PC-9 (cell line): ENCODE results near the gene PTPRS. TPM values are rescaled to one million over a fixed set of nuclear protein-coding genes. Genes with fewer than 3 reads are reported as not detected.

Experiments used
- BruUV-seq: library from RNA; stranded (reverse); fragments of 400-500 nt; replicated peaks from 2 replicates; lab custom pipeline; 2021; lab: Mats Ljungman, UMichigan
- CTCF ChIA-PET: fragments of 300-600 bp; sonication (Branson Sonifier 250); formaldehyde crosslinking; loops from one replicate; lab custom pipeline; 2022; ENCODE audit warnings: antibody characterized with exemption; lab: Charles Lee
- POLR2A ChIA-PET: fragments of 300-600 bp; sonication (Branson Sonifier 250); formaldehyde crosslinking; loops from one replicate; lab custom pipeline; 2022; ENCODE audit warnings: antibody characterized with exemption; ENCODE audit not compliant: unreplicated experiment; lab: Charles Lee
- DNase-seq, 2 experiments: peaks; one replicate each; pipeline versions ENCODE4 v3.0.0 to v3.0.0-alpha.2; 2015 to 2022; ENCODE audit warnings: mixed read lengths in 1 of 2
- H2AFZ ChIP-seq: fragments of 200-600 bp; sonication (generic); 2 replicates; pipeline ENCODE4 v1.8.1; 2017; ENCODE audit warnings: antibody characterized with exemption
- H3F3A ChIP-seq: fragments of 200-600 bp; sonication (generic); 2 replicates; pipeline ENCODE4 v1.8.1; 2017; ENCODE audit warnings: antibody characterized with exemption, mild to moderate bottlenecking, low read depth; ENCODE audit not compliant: insufficient read depth
- H3K27ac ChIP-seq: fragments of 200-600 bp; sonication (generic); 2 replicates; pipeline ENCODE4 v1.6.1; 2016; ENCODE audit warnings: mixed run types
- H3K27me3 ChIP-seq: fragments of 200-600 bp; sonication (generic); 2 replicates; pipeline ENCODE4 v1.6.1; 2016; ENCODE audit warnings: low read depth, mixed run types; ENCODE audit not compliant: insufficient read depth
- H3K36me3 ChIP-seq: fragments of 200-600 bp; sonication (generic); 2 replicates; pipeline ENCODE4 v1.6.1; 2016; ENCODE audit warnings: low read depth, mixed run types
- H3K4me1 ChIP-seq: fragments of 200-600 bp; sonication (generic); replicated peaks from 2 replicates; pipeline ENCODE4 v1.6.1; 2016; ENCODE audit warnings: mixed run types; ENCODE audit not compliant: insufficient read depth
- H3K4me2 ChIP-seq: fragments of 200-600 bp; sonication (generic); 2 replicates; pipeline ENCODE4 v1.6.1; 2017; ENCODE audit warnings: mixed run types
- H3K4me3 ChIP-seq: fragments of 200-600 bp; sonication (generic); 2 replicates; pipeline ENCODE4 v1.6.1; 2016; ENCODE audit warnings: mixed run types
- H3K79me2 ChIP-seq: fragments of 200-600 bp; sonication (generic); 2 replicates; pipeline ENCODE4 v1.6.1; 2017; ENCODE audit warnings: low read depth, mixed run types
- H3K9me2 ChIP-seq: fragments of 200-600 bp; sonication (generic); 2 replicates; pipeline ENCODE4 v1.8.1; 2017; ENCODE audit warnings: mild to moderate bottlenecking; ENCODE audit not compliant: insufficient read depth
- H3K9me3 ChIP-seq: fragments of 200-600 bp; sonication (generic); 2 replicates; pipeline ENCODE4 v1.8.1; 2016; ENCODE audit warnings: low read depth; ENCODE audit not compliant: insufficient read depth
- H4K20me1 ChIP-seq: fragments of 200-600 bp; sonication (generic); 2 replicates; pipeline ENCODE4 v1.8.1; 2017; ENCODE audit not compliant: insufficient read depth
- EZH2 ChIP-seq: fragments of 200-600 bp; sonication (generic); IDR thresholded peaks from 2 replicates; pipeline ENCODE4 v1.8.0; 2017; ENCODE audit warnings: antibody characterized with exemption, low read depth
- intact Hi-C: fragments of 100-400 bp; cut with micrococcal nuclease; formaldehyde crosslinking; loops from one replicate; pipeline ENCODE4 v1.10.0; 2022; ENCODE audit not compliant: unreplicated experiment
- total RNA-seq: library from RNA; stranded (reverse); gene quantifications from 2 replicates; pipeline ENCODE4 v1.2.3, GENCODE V29; 2021
- TF ChIP-seq, protein P1 (sequence below): fragments of 200-600 bp; sonication (generic); conservative IDR thresholded peaks from 2 replicates; pipeline ENCODE4 v1.6.1; 2017; ENCODE audit warnings: mixed run types, antibody characterized with exemption, mild to moderate bottlenecking, moderate library complexity

PTPRS gene
- total RNA-seq, 1 experiment from 2014 or later: 131 TPM

DNA sequence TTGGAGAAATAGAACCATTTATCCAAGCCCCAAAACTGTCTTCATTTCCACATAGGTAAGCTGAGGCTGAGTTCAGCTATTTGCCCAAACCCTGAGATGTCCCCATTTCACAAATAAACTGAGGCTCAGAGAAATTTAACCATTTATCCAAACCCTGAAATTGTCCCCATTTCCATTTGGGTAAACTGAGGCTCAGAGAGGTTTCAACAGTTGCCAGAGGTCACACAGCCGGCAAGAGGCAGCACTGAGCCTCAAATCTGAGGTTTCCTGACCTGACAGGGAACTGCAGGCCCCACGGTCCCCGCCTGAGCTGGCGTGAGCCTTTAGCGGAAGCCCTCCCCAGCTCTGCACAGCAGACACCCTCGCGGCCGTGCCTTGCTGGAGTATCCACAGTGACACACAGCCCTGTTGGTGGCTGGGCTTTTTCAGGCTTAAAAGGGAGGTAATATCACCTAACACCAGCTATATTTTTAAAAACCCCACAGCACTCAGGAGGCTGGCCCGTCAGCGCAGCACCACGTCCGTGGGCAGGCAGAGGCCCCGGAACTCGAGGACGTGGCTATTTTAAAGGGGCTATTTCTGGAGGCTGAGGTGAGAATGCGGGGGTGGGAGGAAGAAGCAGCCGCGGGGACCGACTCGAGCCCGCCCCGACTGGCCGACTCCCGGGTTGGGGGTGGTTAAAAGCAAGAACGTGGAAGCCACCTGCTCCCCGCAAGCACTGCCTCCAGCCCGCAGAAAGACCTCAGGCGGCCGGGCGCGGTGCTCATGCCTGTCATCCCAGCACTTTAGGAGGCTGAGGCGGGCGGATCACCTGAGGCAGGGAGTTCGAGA lies 18.5 kb downstream of the PTPRS start:
- Histone ChIP-seq H3K36me3 (no peaks in the 10 kb centered on the region), H3K4me3 (no peak overlapping the region), H3K4me1 (no peaks in the 10 kb centered on the region), H2AFZ (no peak overlapping the region), H3K9me2 (no peaks in the 10 kb centered on the region), H3F3A (no peaks in the 10 kb centered on the region), H3K27ac (no peak overlapping the region), H3K27me3 (no peaks in the 10 kb centered on the region), H3K4me2 (no peak overlapping the region), H3K79me2 (no peaks in the 10 kb centered on the region), H4K20me1 (0 out of 2 replicates have a peak, but pooled peaks cover 5% of the 10 kb centered on the region), H3K9me3 (no peaks in the 10 kb centered on the region)
- TF ChIP-seq EZH2: no peak
- TF ChIP-seq, protein P1, sequence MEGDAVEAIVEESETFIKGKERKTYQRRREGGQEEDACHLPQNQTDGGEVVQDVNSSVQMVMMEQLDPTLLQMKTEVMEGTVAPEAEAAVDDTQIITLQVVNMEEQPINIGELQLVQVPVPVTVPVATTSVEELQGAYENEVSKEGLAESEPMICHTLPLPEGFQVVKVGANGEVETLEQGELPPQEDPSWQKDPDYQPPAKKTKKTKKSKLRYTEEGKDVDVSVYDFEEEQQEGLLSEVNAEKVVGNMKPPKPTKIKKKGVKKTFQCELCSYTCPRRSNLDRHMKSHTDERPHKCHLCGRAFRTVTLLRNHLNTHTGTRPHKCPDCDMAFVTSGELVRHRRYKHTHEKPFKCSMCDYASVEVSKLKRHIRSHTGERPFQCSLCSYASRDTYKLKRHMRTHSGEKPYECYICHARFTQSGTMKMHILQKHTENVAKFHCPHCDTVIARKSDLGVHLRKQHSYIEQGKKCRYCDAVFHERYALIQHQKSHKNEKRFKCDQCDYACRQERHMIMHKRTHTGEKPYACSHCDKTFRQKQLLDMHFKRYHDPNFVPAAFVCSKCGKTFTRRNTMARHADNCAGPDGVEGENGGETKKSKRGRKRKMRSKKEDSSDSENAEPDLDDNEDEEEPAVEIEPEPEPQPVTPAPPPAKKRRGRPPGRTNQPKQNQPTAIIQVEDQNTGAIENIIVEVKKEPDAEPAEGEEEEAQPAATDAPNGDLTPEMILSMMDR: no peak
- no TSS peak for BruUV-seq
- ChIA-PET CTCF (no interaction called here), POLR2A (interaction anchor here (0.5 kb wide), 1 partner anchor 31 kb away, joined by 11 read pairs; no protein-coding TSS in a partner anchor)
- intact Hi-C loops: no loop called here
- no peak for DNase-seq

DNA sequence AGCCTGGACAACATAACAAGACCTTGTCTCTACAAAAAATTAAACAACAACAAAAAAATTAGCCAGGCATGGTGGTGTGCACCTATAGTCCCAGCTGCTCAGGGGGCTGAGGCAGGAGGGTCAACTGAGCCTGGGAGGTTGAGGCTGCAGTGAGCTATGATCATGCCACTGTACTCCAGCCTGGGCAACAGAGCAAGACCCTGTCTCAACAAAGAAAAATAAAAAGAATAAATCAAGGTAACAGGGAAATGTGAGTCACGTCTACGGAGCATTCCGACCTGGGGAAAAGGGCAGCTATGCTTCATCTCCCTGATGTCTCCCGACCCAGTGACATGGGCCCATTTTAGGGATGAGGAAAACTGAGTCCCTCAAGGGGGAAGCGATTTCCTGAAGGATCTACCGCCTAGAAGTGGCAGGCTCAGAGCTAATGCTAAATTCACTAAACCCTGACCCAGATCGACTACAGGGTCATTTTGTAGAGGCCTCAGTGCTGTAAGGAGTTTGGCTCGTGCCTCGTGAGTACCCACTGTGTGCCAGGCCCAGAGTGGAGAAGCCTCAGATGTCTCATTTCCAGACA lies 19.5 kb downstream of the PTPRS start:
- DNase-seq: no peak
- TF ChIP-seq, protein P1: no peak
- no peak for TF ChIP-seq EZH2
- Histone ChIP-seq H3K4me3 (no peak overlapping the region), H3K9me3 (no peaks in the 10 kb centered on the region), H3K4me2 (no peak overlapping the region), H3K79me2 (no peaks in the 10 kb centered on the region), H3K36me3 (no peaks in the 10 kb centered on the region), H3F3A (no peaks in the 10 kb centered on the region), H2AFZ (no peak overlapping the region), H3K27ac (no peak overlapping the region), H3K27me3 (no peaks in the 10 kb centered on the region), H4K20me1 (0 out of 2 replicates have a peak, but pooled peaks cover 5% of the 10 kb centered on the region), H3K4me1 (no peaks in the 10 kb centered on the region), H3K9me2 (no peaks in the 10 kb centered on the region)
- intact Hi-C loops: no loop called here
- ChIA-PET CTCF (no interaction called here), POLR2A (no interaction called here)
- no TSS peak for BruUV-seq

DNA sequence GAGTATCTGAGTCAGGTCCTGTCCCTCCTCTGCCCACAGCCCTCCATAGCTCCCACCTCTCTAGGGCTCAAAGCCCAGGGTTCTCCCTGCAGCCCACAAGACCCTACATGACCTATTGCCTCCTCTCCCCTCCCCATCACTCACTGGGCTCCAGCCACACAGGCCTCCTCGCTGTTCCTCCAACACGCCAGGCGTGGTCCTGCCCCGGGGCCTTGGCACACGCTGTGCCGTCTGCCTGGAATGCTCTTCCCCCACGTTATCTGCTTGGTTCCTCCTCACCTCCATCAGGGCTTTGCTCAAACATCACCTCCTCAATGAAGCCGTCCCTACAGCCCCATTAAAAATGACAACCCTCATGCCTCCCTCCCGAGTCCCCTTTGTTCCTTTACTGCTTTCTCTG lies 21.1 kb downstream of the PTPRS start:
- CTCF ChIA-PET: no interaction called here

More for the DNA sequence above, 21.1 kb downstream of the PTPRS start:
- no peaks in the 10 kb centered on the region for H3F3A ChIP-seq
- intact Hi-C loops: no loop called here
- TF ChIP-seq EZH2: no peak
- TF ChIP-seq, protein P1: no peak
- no peak overlapping the region for H3K4me2 ChIP-seq
- no peaks in the 10 kb centered on the region for H3K36me3 ChIP-seq
- POLR2A ChIA-PET: no interaction called here
- no peak for DNase-seq
- H4K20me1 ChIP-seq: peaks cover 10% of the 10 kb centered on the region; the same call in 1 of the 2 replicates
- no peaks in the 10 kb centered on the region for H3K79me2 ChIP-seq
- H2AFZ ChIP-seq: no peak overlapping the region
- H3K27ac ChIP-seq: no peak overlapping the region
- no peaks in the 10 kb centered on the region for H3K4me1 ChIP-seq
- H3K9me3 ChIP-seq: no peaks in the 10 kb centered on the region
- H3K9me2 ChIP-seq: no peaks in the 10 kb centered on the region
- no TSS peak for BruUV-seq
- no peak overlapping the region for H3K4me3 ChIP-seq
- no peaks in the 10 kb centered on the region for H3K27me3 ChIP-seq
